Hepatocyte (in vitro differentiated cells): ENCODE data around the gene HDAC5.

Source experiments
- EZH2 ChIP-seq: fragments of 200-600 bp; sonication (generic); IDR thresholded peaks from 2 replicates; pipeline ENCODE4 v1.6.1; 2016; ENCODE audit warnings: antibody characterized with exemption, mild to moderate bottlenecking, borderline replicate concordance
- TF ChIP-seq, protein P1 (sequence below): fragments of 200-600 bp; sonication (generic); IDR thresholded peaks from 2 replicates; pipeline ENCODE4 v1.5.1; 2016; ENCODE audit warnings: antibody characterized with exemption, mild to moderate bottlenecking; ENCODE audit not compliant: poor library complexity

DNA sequence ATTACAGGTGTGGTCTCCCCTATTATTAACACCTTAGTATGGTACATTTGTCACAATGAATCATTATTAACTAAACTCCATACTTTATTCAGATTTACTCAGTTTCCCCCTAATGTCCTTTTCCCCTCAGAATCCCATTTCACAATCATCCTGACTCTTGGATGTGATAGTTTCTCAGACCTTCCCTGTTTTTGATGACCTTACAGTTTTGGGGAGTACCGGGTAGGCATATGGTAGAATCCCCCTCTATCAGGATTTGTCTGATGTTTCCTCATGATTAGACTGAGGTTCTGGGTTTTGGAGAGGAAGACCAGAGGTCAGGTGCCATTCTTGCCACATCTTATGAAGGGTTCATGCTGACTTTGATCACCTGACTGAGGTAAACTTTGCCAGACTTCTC, 41.0 kb upstream of the HDAC5 start:
- TF ChIP-seq, protein P1, sequence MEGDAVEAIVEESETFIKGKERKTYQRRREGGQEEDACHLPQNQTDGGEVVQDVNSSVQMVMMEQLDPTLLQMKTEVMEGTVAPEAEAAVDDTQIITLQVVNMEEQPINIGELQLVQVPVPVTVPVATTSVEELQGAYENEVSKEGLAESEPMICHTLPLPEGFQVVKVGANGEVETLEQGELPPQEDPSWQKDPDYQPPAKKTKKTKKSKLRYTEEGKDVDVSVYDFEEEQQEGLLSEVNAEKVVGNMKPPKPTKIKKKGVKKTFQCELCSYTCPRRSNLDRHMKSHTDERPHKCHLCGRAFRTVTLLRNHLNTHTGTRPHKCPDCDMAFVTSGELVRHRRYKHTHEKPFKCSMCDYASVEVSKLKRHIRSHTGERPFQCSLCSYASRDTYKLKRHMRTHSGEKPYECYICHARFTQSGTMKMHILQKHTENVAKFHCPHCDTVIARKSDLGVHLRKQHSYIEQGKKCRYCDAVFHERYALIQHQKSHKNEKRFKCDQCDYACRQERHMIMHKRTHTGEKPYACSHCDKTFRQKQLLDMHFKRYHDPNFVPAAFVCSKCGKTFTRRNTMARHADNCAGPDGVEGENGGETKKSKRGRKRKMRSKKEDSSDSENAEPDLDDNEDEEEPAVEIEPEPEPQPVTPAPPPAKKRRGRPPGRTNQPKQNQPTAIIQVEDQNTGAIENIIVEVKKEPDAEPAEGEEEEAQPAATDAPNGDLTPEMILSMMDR, result no peak
- TF ChIP-seq EZH2, result no peak
